HG02798 (cell line): ENCODE data around the gene ALDH3A1.

Experiments
- ATAC-seq: cut with Tn5 transposase; IDR thresholded peaks from one replicate; pipeline ENCODE4 v1.9.1; 2021; ENCODE audit warnings: mild to moderate bottlenecking; ENCODE audit not compliant: unreplicated experiment, poor library complexity

ALDH3A1 gene

DNA sequence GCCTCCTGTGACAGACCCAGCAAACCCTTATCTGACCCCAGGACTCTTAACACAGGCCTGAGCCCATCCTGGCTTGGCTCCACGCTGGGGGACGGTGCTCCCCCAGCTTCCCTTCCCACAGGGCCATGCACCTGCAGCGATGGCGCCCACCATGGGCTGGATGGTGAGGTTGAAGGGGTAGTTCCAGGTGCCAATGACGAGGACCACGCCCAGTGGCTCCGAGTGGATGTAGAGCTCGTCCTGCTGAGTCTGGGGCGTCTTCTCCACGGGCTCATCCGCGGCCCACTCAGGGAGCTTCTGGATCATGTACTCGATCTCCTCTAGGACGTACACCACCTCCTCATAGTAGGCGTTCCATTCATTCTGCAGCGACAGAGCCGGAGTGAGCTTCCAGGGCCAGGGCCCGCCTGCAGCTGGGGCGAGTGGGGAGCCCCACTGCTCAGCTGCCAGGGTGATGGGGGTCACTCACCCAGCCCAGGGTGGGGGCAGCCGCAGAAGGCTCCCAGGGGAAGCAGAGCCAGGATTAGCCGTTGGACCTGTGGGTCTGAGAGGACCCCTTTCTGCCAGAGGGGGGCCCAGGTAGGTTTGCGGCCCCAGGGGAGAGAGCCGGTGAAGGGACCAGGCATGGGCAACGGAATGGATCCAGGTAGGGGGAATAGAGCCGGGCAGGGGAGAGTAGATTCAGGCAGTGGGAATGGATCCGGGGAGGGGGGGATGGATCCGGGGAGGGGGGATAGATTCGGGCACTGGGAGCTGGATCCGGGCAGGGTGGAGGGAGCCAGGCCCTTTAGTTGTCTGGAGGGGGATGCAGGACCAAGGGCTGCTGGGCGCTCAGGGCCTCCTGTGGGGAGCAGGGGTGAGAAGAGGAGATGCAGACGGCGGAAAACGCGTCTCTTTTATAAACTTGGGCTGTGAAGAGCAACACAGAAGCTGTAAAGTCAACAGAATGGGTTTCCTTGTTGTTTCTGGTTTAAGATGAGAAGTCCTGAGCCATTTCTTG lies 4.7 kb downstream of the ALDH3A1 start:
- ATAC-seq = no peak

GRCh38 chr17:19742495-19742894 lies 5.6 kb downstream of the ALDH3A1 start:
- no peak for ATAC-seq

DNA sequence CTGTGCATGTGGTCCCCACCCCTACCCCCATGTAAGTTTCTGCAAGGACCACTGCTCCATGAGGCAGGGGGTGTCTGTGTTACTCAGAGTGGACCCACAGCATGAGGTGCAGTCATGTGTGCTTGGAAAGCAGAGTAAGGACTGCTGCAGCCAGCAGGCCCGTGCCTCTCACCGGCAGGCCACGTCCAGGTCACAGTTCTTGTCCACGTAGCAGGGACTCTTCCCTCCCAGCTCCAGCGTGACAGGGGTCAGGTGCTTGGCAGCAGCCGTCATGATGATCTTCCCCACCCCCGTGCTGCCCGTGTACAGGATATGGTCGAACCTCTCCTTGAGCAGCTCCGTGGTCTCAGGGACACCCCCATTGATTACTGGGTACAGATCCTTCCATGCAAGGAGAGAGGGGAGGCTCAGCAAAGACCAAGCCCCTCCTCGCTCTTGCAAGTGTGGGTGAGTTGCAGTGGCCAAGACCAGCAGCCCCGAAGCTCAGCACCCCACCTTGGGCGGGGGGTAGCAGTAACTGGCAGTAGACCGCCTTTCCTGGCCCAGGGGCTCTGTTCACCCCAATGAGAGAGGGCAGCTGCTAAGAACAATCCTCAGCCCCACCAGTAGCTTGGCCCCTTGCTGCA lies 6.2 kb downstream of the ALDH3A1 start:
- no peak for ATAC-seq

DNA sequence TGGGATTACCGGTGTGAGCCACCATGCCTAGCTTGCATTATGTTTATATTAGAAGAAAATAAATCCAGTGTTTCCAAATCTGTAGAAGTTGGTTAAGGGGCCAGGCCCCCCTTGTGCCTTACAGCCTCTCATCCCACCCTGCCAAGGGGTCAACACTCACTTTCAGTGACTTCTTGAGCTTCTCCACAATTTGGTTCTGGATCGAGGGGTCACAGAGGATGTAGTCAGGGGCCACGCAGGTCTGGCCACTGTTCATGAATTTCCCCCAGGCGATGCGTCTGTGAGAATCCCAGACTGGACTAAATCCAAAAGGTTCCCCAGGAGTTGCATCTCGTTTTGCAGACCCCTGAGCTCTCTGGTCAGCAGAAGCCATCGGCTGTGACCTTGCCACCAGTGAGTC lies 7.2 kb downstream of the ALDH3A1 start:
- no peak for ATAC-seq

DNA sequence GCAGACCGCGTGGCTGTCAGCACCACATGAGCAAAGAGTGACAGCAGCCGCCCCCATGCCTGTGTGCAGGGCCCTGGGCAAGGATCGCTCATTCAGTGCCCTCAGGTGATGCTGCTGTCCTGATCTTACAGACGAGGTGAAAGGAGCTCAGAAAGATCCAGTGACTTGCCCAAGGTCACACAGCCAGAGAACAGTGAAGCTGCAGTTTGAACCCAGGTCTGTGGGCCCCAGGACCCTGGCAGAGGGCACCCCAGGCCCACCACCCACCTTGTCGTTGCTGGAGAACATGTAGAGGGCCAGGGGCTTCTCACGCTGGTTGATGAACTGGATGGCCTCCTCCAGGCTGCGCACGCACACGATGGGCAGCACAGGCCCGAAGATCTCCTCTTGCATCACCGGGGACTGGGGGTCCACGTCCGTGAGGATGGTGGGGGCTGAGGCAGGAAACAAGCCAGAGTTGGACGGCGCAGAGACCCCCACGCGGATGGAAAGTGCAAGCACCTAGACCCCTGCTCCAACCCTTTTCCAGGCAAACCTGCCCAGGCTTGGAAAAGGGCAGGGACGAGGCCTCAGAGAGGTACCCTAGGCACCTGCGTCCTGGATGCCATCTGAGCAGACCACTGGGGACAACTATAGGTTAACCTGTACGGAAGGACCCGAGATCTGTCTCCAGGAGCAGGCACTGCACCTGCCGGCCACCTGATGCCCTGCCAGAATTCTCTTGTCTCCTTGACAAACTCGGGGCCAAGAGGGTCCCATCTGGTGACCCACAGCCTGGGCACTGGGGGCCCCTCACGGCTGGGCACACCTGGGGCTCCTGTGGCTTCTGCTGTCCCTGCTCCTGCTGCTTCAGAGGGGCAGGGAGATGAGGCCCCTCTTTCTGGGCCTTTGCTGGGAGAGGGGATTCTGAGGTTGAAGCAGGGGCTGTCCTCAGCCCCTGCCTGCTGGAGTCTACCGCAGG lies 8.6 kb downstream of the ALDH3A1 start:
- ATAC-seq = no peak

GRCh38 chr17:19738757-19739156 lies 9.3 kb downstream of the ALDH3A1 start:
- no peak for ATAC-seq

- no peak for ATAC-seq
Measured at GRCh38 chr17:19738073-19738449, 10.0 kb downstream of the ALDH3A1 start.

DNA sequence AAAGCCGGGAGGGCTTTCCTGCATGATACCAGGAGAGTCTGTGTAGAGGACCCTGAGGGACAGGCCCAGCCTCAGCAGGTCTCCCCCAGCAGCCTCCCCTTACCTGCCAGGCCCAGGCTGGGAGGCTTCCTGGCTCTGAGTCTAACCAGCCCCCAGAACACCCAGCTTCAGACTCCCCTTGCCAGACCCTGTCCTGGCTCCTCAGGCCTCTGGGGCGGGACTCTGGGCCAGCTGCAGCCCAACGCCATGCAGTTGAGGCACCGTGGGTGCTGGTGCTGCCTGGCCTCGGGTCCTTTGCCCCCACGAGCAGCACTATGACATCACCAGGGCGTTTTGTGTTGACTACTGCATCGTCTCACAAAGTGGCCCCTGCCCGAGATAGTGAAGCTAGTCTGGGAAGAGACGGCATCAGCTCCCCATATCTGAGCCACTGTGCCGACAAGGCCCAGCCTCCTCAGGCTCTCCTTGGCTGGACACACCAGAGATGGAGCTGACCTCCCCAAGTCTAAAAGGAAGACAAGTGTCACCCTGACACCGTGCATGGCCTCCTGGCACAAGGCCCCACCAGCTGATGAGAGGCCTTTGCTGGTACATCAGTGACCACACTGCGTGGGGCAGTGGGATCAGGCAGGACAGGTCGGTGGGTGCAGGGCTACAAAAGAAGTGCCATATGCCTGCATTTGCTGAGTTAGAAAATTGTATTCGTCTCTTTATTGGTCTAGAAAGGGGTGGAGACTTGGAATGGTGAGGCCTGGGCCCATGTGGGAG lies 10.6 kb downstream of the ALDH3A1 start:
- ATAC-seq = no peak

DNA sequence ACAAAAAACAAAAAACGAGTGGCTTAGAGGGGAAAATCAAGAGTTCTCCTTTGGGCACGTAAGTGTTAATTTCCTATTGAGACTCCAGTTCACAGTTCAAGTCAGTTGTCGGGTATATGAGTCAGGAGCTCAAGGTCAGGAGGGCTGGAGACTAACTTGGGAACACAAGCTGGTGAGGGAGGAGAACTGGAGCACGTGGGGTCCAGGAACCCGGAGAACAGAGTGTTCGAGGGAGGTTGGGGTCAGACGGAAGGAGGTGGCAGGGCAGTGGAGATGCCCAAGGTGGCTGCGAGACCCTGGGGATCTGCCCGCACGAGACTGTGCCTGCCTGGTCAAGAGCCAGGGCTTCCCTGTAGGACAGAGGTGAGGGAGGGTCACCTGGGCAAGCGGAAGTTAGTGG lies 12.0 kb downstream of the ALDH3A1 start:
- no peak for ATAC-seq

- no peak for ATAC-seq
Measured at GRCh38 chr17:19733953-19734526, 14.1 kb downstream of the ALDH3A1 start.

DNA sequence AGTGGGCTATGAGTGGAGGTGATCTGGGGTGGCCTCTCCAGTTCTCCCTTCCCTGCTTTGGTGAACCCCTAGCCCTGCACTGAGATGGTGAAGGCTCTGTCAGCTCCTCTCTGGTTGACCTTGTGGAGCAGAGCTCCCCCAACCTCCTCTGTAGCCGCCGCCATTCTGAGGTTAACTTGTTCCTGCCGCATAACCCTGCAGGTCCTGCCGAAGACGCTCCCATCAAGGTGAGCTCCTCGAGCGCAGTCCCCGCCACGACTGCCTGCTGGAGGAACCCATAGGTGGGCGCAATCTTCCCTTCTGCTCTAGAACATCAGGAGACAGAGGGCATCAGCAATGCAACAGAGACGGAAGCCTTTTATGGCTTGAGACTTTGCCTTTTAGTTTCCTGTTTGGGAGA lies 16.5 kb downstream of the ALDH3A1 start:
- ATAC-seq = no peak

GRCh38 chr17:19730843-19731242 lies 17.3 kb downstream of the ALDH3A1 start:
- no peak for ATAC-seq

DNA sequence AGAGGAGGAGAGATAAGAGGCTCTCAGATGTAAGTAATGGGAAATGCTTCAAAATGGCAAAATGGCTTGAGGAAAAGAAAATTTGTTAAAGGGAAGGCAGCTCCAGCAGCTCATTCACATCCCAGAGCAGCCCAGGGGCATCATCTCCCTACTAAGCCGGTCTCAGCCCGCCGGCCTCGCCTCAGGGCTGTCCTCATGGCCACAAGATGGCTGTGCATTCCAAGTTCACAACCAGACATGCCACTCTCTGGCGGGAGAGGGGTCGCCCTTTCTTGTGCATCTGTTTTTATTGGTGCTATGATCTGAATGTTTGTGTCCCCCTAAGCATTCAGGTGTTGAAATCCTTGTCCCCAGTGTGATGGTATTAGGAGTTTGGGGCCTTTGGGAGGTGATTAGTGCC lies 18.2 kb downstream of the ALDH3A1 start:
- no peak for ATAC-seq

DNA sequence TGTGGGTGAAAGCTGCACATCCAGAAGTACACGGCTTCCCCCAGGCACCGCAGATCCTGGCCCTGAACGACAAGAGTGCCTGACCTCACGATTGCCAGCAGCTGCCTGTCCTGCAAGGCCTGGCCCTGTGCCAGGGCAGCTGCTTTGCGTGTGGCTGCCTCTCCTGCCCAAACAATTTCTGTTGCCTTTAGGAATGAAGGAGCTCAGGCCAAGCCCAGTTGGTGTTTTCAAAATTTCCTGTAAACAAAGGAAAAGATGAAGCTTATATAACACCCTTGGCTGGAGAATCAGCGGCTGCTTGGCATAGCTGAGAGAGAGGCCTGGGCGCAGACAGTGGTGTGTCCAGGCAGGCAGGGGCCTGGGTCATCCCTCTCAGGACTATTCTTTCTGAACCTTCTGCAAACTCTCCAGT lies 20.0 kb downstream of the ALDH3A1 start:
- no peak for ATAC-seq

DNA sequence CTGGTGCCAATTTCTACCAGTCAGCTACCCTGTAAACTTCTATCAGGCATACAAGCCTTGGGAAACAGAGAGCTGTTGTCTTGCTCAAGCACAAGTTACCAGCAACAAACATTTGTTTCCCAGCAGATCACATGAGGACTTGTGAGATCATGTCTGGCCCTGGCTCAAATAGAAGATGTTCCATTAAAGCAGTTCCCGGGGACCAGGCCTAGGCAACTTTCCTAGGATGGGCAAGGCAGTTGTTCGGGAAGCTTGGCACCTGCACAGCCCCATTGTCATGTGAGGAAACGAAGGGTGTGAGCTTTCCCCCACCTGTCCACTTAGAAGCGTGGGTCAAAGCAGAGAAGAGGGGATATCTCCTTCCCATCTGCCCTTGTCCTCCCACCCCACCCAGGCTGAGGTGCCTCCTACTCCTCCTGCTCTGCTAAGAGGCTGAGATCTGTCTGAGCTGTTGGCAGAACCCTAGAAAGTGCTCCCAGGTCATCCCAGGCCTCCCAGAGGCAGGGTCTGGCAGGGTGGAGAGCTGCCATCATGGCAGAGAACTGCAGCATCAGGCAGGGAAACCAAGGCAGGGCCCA lies 20.5 kb downstream of the ALDH3A1 start:
- no peak for ATAC-seq

DNA sequence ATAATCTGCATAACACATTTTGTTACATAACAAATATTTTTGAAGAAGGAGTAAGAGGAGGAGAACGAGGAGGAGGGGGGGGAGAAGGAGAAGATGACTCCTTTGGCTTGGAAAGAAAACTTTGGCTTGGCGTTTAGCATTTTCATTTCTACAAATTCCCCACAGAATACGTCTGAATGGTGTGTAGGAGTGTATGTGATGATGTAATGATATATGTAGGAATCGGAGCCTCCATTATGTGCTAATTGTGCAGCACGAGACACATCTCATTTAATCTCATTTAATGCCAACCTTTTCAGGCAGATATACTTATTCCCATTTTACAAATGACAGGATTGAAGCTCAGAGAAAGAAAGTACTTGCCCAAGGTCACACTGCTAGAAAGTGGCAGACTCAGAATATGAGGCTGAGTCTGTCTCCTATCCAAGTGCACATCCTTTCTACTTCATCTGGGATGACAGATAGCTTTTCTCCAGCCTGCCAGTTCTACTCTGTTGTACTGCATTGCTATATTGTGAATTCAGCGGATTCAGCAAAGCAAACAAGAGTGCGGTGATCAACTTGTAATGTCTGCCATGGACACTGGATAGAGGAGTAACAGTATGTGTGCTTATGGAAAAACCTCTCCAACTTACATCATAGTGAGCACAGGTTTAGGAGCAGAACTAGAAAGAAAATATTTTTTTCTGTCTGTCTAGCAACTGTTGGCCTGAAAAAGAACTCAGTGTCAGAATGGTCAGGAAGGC lies 21.3 kb downstream of the ALDH3A1 start:
- ATAC-seq = no peak

GRCh38 chr17:19725486-19725885 lies 22.6 kb downstream of the ALDH3A1 start:
- no peak for ATAC-seq
